H9 (cell line): ENCODE results near the gene MRPL40. TPM values are rescaled to one million over a fixed set of nuclear protein-coding genes. Genes with fewer than 3 reads are reported as not detected.

Source experiments
- DNase-seq: peaks from one replicate; pipeline ENCODE4 v3.0.0-alpha.2; 2017
- H2AFZ ChIP-seq: one replicate; pipeline ENCODE4 v1.6.1; 2013; ENCODE audit warnings: mild to moderate bottlenecking, low read length, control low read depth, moderate library complexity
- H2AK5ac ChIP-seq: 2 replicates; pipeline ENCODE4 v1.6.1; 2013; ENCODE audit warnings: low read length, control low read depth, mixed read lengths; ENCODE audit not compliant: insufficient read length
- H2BK120ac ChIP-seq: one replicate; pipeline ENCODE4 v1.6.1; 2013; ENCODE audit warnings: low read depth, mild to moderate bottlenecking, low read length, control low read depth, inconsistent platforms; ENCODE audit not compliant: poor library complexity, severe bottlenecking
- H2BK12ac ChIP-seq: 2 replicates; pipeline ENCODE4 v1.6.1; 2013; ENCODE audit warnings: low read length, control low read depth, mixed read lengths, low read depth; ENCODE audit not compliant: insufficient read length
- H2BK15ac ChIP-seq: 2 replicates; pipeline ENCODE4 v1.6.1; 2013; ENCODE audit warnings: low read depth, low read length, control low read depth
- H2BK20ac ChIP-seq: one replicate; pipeline ENCODE4 v1.6.1; 2013; ENCODE audit warnings: low read depth, mild to moderate bottlenecking, low read length, control low read depth, inconsistent platforms; ENCODE audit not compliant: poor library complexity, severe bottlenecking
- H2BK5ac ChIP-seq: 2 replicates; pipeline ENCODE4 v1.6.1; 2013; ENCODE audit warnings: low read length, control low read depth, mixed read lengths; ENCODE audit not compliant: insufficient read length
- H3K14ac ChIP-seq: 2 replicates; pipeline ENCODE4 v1.6.1; 2013; ENCODE audit warnings: low read length, control low read depth; ENCODE audit not compliant: insufficient read depth
- H3K18ac ChIP-seq: 2 replicates; pipeline ENCODE4 v1.6.1; 2013; ENCODE audit warnings: low read depth, mild to moderate bottlenecking, mixed read lengths, low read length, control low read depth; ENCODE audit not compliant: insufficient read length
- H3K23ac ChIP-seq: 2 replicates; pipeline ENCODE4 v1.6.1; 2013; ENCODE audit warnings: low read length, control low read depth, mixed read lengths, low read depth; ENCODE audit not compliant: insufficient read length
- H3K23me2 ChIP-seq: 2 replicates; pipeline ENCODE4 v1.6.1; 2013; ENCODE audit warnings: low read depth, mild to moderate bottlenecking, mixed read lengths, low read length, control low read depth; ENCODE audit not compliant: insufficient read length, poor library complexity, severe bottlenecking
- H3K27ac ChIP-seq: 2 replicates; pipeline ENCODE4 v1.5.1; 2013; ENCODE audit warnings: low read length, control low read depth, mixed read lengths, low read depth; ENCODE audit not compliant: insufficient read length
- H3K27me3 ChIP-seq: 2 replicates; pipeline ENCODE4 v1.6.1; 2013; ENCODE audit warnings: low read length, control low read depth, inconsistent platforms; ENCODE audit not compliant: insufficient read depth
- H3K4ac ChIP-seq: 2 replicates; pipeline ENCODE4 v1.6.1; 2013; ENCODE audit warnings: low read depth, mild to moderate bottlenecking, control low read depth, inconsistent platforms, low read length, moderate library complexity
- H3K4me1 ChIP-seq: 2 replicates; pipeline ENCODE4 v1.6.1; 2013; ENCODE audit warnings: low read length, control low read depth, inconsistent platforms; ENCODE audit not compliant: insufficient read depth
- H3K4me2 ChIP-seq: 2 replicates; pipeline ENCODE4 v1.6.1; 2013; ENCODE audit warnings: low read length, control low read depth, mixed read lengths; ENCODE audit not compliant: insufficient read length, insufficient read depth
- H3K56ac ChIP-seq: 2 replicates; pipeline ENCODE4 v1.6.1; 2013; ENCODE audit warnings: low read depth, mild to moderate bottlenecking, mixed read lengths, low read length, control low read depth; ENCODE audit not compliant: insufficient read length
- H3K79me1 ChIP-seq: 2 replicates; pipeline ENCODE4 v1.6.1; 2013; ENCODE audit warnings: low read depth, mild to moderate bottlenecking, moderate library complexity, low read length, control low read depth, inconsistent platforms; ENCODE audit not compliant: insufficient read depth, poor library complexity, severe bottlenecking
- H3K79me2 ChIP-seq: 2 replicates; pipeline ENCODE4 v1.6.1; 2013; ENCODE audit warnings: low read length, control low read depth, inconsistent platforms; ENCODE audit not compliant: insufficient read depth
- H3K9ac ChIP-seq: 2 replicates; pipeline ENCODE4 v1.6.1; 2013; ENCODE audit warnings: low read length, control low read depth, mixed read lengths; ENCODE audit not compliant: insufficient read length; ENCODE audit errors: extremely low read depth
- H3K9me3 ChIP-seq: one replicate; pipeline ENCODE4 v1.6.1; 2013; ENCODE audit warnings: low read depth, low read length, inconsistent platforms; ENCODE audit not compliant: control insufficient read depth
- H3T11ph ChIP-seq: one replicate; pipeline ENCODE4 v1.6.1; 2013; ENCODE audit warnings: mild to moderate bottlenecking, low read length, control low read depth, inconsistent platforms
- H4K20me1 ChIP-seq: one replicate; pipeline ENCODE4 v1.6.1; 2013; ENCODE audit not compliant: control insufficient read depth, insufficient read length, insufficient read depth
- H4K5ac ChIP-seq: 2 replicates; pipeline ENCODE4 v1.6.1; 2013; ENCODE audit warnings: low read depth, mild to moderate bottlenecking, mixed read lengths, low read length, control low read depth; ENCODE audit not compliant: insufficient read length
- H4K8ac ChIP-seq: replicated peaks from 2 replicates; pipeline ENCODE4 v1.6.1; 2013; ENCODE audit warnings: low read length, control low read depth, mixed read lengths, low read depth; ENCODE audit not compliant: insufficient read length
- H4K91ac ChIP-seq: 2 replicates; pipeline ENCODE4 v1.6.1; 2013; ENCODE audit warnings: low read depth, mild to moderate bottlenecking, moderate library complexity, mixed read lengths, low read length, control low read depth; ENCODE audit not compliant: insufficient read length
- H3K27ac Mint-ChIP-seq, 3 experiments: 2 replicates in 2 of 3; 3 replicates in 1 of 3; pipeline ENCODE4 v1.8.0; 2020 to 2021; ENCODE audit warnings: mixed read lengths in 3 of 3, mild to moderate bottlenecking in 1 of 3, moderate library complexity in 1 of 3
- H3K27me3 Mint-ChIP-seq: 2 replicates; pipeline ENCODE4 v1.8.0; 2021; ENCODE audit warnings: low read depth, mild to moderate bottlenecking, moderate library complexity, mixed read lengths
- H3K36me3 Mint-ChIP-seq, 3 experiments: 2 replicates in 2 of 3; 3 replicates in 1 of 3; pipeline ENCODE4 v1.8.0; 2020 to 2021; ENCODE audit warnings: low read depth in 3 of 3, mixed read lengths in 3 of 3; ENCODE audit not compliant: insufficient read depth in 1 of 3
- H3K4me1 Mint-ChIP-seq, 2 experiments: 2 replicates each; pipeline ENCODE4 v1.8.0; 2020; ENCODE audit warnings: mixed read lengths in 2 of 2
- H3K4me3 Mint-ChIP-seq, 2 experiments: 2 replicates in 1 of 2; 3 replicates in 1 of 2; pipeline ENCODE4 v1.8.0; 2020 to 2021; ENCODE audit warnings: mild to moderate bottlenecking in 2 of 2, mixed read lengths in 2 of 2, moderate library complexity in 1 of 2
- H3K9me3 Mint-ChIP-seq, 2 experiments: 2 replicates in 1 of 2; 3 replicates in 1 of 2; pipeline ENCODE4 v1.8.0; 2020; ENCODE audit warnings: mild to moderate bottlenecking in 2 of 2, mixed read lengths in 2 of 2, moderate library complexity in 1 of 2
- CTCF ChIP-seq: fragments of 200-600 bp; sonication (generic); conservative IDR thresholded peaks from 3 replicates; pipeline ENCODE4 v1.8.0; 2021; ENCODE audit warnings: antibody characterized with exemption, mild to moderate bottlenecking
- WGBS: extraction: QIAGEN DNeasy Blood & Tissue Kit; methylation state at CpG from one replicate; pipeline ENCODE4 v1.1.7; 2013; ENCODE audit warnings: missing lambda C conversion rate, low lambda C conversion rate, mixed read lengths; ENCODE audit not compliant: insufficient read length; ENCODE audit errors: extremely low coverage; 5-methylcytosine and 5-hydroxymethylcytosine counted together
- total RNA-seq: library from RNA; stranded (reverse); gene quantifications from 2 replicates; pipeline ENCODE4 v1.2.1, GENCODE V29; 2021

The MRPL40 gene
- total RNA-seq, 1 experiment from 2014 or later, result 15.2 TPM

- H2BK120ac ChIP-seq, result no peak overlapping the region
- H2BK5ac ChIP-seq, result no peak overlapping the region
- no peak overlapping the region for H3K23ac ChIP-seq
- Mint-ChIP-seq H3K9me3 (no peaks in the 10 kb centered on the region; a peak in 1 of 5 replicates), H3K4me1 (peaks cover 9% of the 10 kb centered on the region in 2 experiments), H3K27ac (no peak overlapping the region), H3K4me3 (no peak overlapping the region), H3K27me3 (peaks cover 19% of the 10 kb centered on the region), H3K36me3 (peaks cover 16 to 31% (median 31%) of the 10 kb centered on the region in 3 experiments; a peak in 6 of 7 replicates)
- no peaks in the 10 kb centered on the region; the same call in 1 of the 2 replicates for H3K79me2 ChIP-seq
- no peak overlapping the region for H3K18ac ChIP-seq
- no CpG with 5 or more reads among the region's 2 CpGs for WGBS
- no peak overlapping the region for H2BK15ac ChIP-seq
- H3K56ac ChIP-seq, result no peak overlapping the region
- H3K4ac ChIP-seq, result no peak overlapping the region
- H4K5ac ChIP-seq, result no peak overlapping the region
- no peak overlapping the region for H2AFZ ChIP-seq
- H3K27ac ChIP-seq, result no peak overlapping the region
- no peaks in the 10 kb centered on the region for H3K9me3 ChIP-seq
- TF ChIP-seq CTCF, result no peak
- H3K23me2 ChIP-seq, result peaks cover 4% of the 10 kb centered on the region
- H4K20me1 ChIP-seq, result peaks cover 2% of the 10 kb centered on the region
- no peak overlapping the region for H4K91ac ChIP-seq
- H3T11ph ChIP-seq, result no peak overlapping the region
- no peaks in the 10 kb centered on the region; the same call in 1 of the 2 replicates for H3K27me3 ChIP-seq
- no peak for DNase-seq
- no peak overlapping the region for H3K4me2 ChIP-seq
- H2BK12ac ChIP-seq, result no peak overlapping the region
- H3K4me1 ChIP-seq, result no peaks in the 10 kb centered on the region
- H2AK5ac ChIP-seq, result no peak overlapping the region
- no peaks in the 10 kb centered on the region for H3K79me1 ChIP-seq
- no peak overlapping the region for H3K14ac ChIP-seq
- H4K8ac ChIP-seq, result no peak overlapping the region
- no peak overlapping the region for H3K9ac ChIP-seq
- H2BK20ac ChIP-seq, result no peak overlapping the region
Observed at GRCh38 chr22:19442166-19442565, 9.8 kb downstream of the MRPL40 start.
